OCI-M2 (cell line): ENCODE data around the gene MET.

ENCODE experiments used
- DNase-seq: peaks from one replicate; lab custom pipeline; 2025; ENCODE audit not compliant: unreplicated experiment; lab: John Stamatoyannopoulos, UW

The MET gene

GRCh38 chr7:116780521-116780920 lies 108.5 kb downstream of the MET start:
- no peak for DNase-seq

GRCh38 chr7:116780966-116781365 lies 109.0 kb downstream of the MET start:
- no peak for DNase-seq

GRCh38 chr7:116781584-116781983 lies 109.6 kb downstream of the MET start:
- no peak for DNase-seq

- DNase-seq = no peak
These were observed 110.2 kb downstream of the MET start for GRCh38 chr7:116782177-116782711.

- no peak for DNase-seq
These were observed 111.8 kb downstream of the MET start for GRCh38 chr7:116783666-116784318.

GRCh38 chr7:116784647-116785046 lies 112.7 kb downstream of the MET start:
- DNase-seq = no peak

- no peak for DNase-seq
These were observed 113.8 kb downstream of the MET start for GRCh38 chr7:116785843-116786242.

GRCh38 chr7:116786791-116787443 lies 114.9 kb downstream of the MET start:
- no peak for DNase-seq

- no peak for DNase-seq
These were observed 115.9 kb downstream of the MET start for GRCh38 chr7:116787881-116788280.

- DNase-seq = no peak
These were observed 116.7 kb downstream of the MET start for GRCh38 chr7:116788572-116789197.

GRCh38 chr7:116790025-116790424 lies 118.0 kb downstream of the MET start:
- DNase-seq = no peak

GRCh38 chr7:116792813-116793212 lies 120.8 kb downstream of the MET start:
- no peak for DNase-seq

GRCh38 chr7:116793795-116794340 lies 121.9 kb downstream of the MET start:
- DNase-seq = no peak

GRCh38 chr7:116796471-116796870 lies 124.5 kb downstream of the MET start:
- DNase-seq = no peak

- no peak for DNase-seq
These were observed 125.6 kb downstream of the MET start for GRCh38 chr7:116797612-116798011.

GRCh38 chr7:116798232-116798631 lies 126.2 kb downstream of the MET start:
- DNase-seq = no peak

- no peak for DNase-seq
These were observed 127.9 kb downstream of the MET start for GRCh38 chr7:116799916-116800315.

GRCh38 chr7:116800594-116800993 lies 128.6 kb downstream of the MET start:
- no peak for DNase-seq

- DNase-seq = no peak
These were observed 129.2 kb downstream of the MET start for GRCh38 chr7:116801092-116801710.

GRCh38 chr7:116802144-116802745 lies 130.2 kb downstream of the MET start:
- DNase-seq = no peak

- DNase-seq = no peak
These were observed 130.8 kb downstream of the MET start for GRCh38 chr7:116802746-116803152.
